ENCODE results near the gene NPAS3.

Gene NPAS3

GRCh38 chr14:33643426-33644181 is 704.9 kb downstream of the NPAS3 start:
- ATAC-seq (no peak), DNase-seq (no peak)

GRCh38 chr14:33646692-33647260 is 708.1 kb downstream of the NPAS3 start:
- DNase-seq (no peak), ATAC-seq (no peak)

- DNase-seq (no peak), ATAC-seq (no peak)
Observed at GRCh38 chr14:33647385-33647786, 708.7 kb downstream of the NPAS3 start.

- DNase-seq (no peak), ATAC-seq (no peak)
Observed at GRCh38 chr14:33650430-33650829, 711.8 kb downstream of the NPAS3 start.

- DNase-seq, result no peak
- no peak for ATAC-seq
Observed at GRCh38 chr14:33652566-33653307, 714.1 kb downstream of the NPAS3 start.

- ATAC-seq (no peak), DNase-seq (no peak)
Observed at GRCh38 chr14:33653308-33653695, 714.6 kb downstream of the NPAS3 start.

GRCh38 chr14:33655421-33655820 is 716.7 kb downstream of the NPAS3 start:
- ATAC-seq (no peak), DNase-seq (no peak)

GRCh38 chr14:33657476-33657875 is 718.8 kb downstream of the NPAS3 start:
- ATAC-seq (no peak), DNase-seq (no peak)

GRCh38 chr14:33660248-33660647 is 721.6 kb downstream of the NPAS3 start:
- ATAC-seq (no peak), DNase-seq (no peak)

GRCh38 chr14:33661101-33661500 is 722.4 kb downstream of the NPAS3 start:
- DNase-seq (no peak), ATAC-seq (no peak)

- DNase-seq (no peak), ATAC-seq (no peak)
Observed at GRCh38 chr14:33668066-33668465, 729.4 kb downstream of the NPAS3 start.

GRCh38 chr14:33669111-33669510 is 730.4 kb downstream of the NPAS3 start:
- no peak for DNase-seq
- ATAC-seq, result no peak

GRCh38 chr14:33670235-33670634 is 731.6 kb downstream of the NPAS3 start:
- no peak for DNase-seq
- no peak for ATAC-seq

- ATAC-seq (no peak), DNase-seq (no peak)
Observed at GRCh38 chr14:33671556-33671955, 732.9 kb downstream of the NPAS3 start.

GRCh38 chr14:33674927-33675326 is 736.2 kb downstream of the NPAS3 start:
- no peak for DNase-seq
- no peak for ATAC-seq

- DNase-seq (no peak), ATAC-seq (no peak)
Observed at GRCh38 chr14:33675415-33676130, 736.9 kb downstream of the NPAS3 start.

- no peak for DNase-seq
- no peak for ATAC-seq
Observed at GRCh38 chr14:33676135-33676566, 737.5 kb downstream of the NPAS3 start.

GRCh38 chr14:33676891-33677290 is 738.2 kb downstream of the NPAS3 start:
- ATAC-seq (no peak), DNase-seq (no peak)

GRCh38 chr14:33678005-33678404 is 739.3 kb downstream of the NPAS3 start:
- ATAC-seq (no peak), DNase-seq (no peak)

- no peak for ATAC-seq
- DNase-seq, result no peak
Observed at GRCh38 chr14:33679025-33679424, 740.3 kb downstream of the NPAS3 start.

GRCh38 chr14:33679461-33680225 is 741.0 kb downstream of the NPAS3 start:
- ATAC-seq (no peak), DNase-seq (no peak)

GRCh38 chr14:33680873-33681272 is 742.2 kb downstream of the NPAS3 start:
- DNase-seq, result no peak
- no peak for ATAC-seq

Data from stimulated activated naive CD8-positive, alpha-beta T cell treated with anti-CD3 and anti-CD28 coated beads, Interleukin-15, Interleukin-2, amounts not matched to agents 100 U/mL and 50 U/mL, for 24 hours (primary cell).